NCI-H2081 treated with DMSO at 0.1 percent for 48 hours (cell line): ENCODE results near the gene GNAT2.

Experiments used
- DNase-seq: peaks from one replicate; lab custom pipeline; 2025; lab: John Stamatoyannopoulos, UW

Gene GNAT2

DNA sequence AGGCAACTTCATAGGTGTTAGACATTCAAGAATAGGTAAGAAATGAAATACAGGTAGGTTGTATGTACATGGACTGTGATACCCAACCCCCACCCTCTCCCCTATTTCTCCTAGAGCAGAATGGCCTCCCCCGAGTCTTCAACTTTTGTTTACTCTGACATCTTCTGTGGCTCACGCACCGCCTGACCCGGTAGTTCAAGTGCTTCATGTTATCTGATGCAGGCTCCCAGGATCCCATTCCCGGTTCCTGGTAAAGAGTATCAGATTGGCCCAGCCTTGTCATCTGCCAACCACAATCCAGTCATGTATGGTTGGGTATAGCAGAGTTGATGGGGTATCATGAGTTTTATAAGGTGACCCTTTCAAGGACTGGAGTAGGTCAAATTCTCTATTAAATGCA is 61.9 kb downstream of the GNAT2 start:
- DNase-seq: no peak

DNA sequence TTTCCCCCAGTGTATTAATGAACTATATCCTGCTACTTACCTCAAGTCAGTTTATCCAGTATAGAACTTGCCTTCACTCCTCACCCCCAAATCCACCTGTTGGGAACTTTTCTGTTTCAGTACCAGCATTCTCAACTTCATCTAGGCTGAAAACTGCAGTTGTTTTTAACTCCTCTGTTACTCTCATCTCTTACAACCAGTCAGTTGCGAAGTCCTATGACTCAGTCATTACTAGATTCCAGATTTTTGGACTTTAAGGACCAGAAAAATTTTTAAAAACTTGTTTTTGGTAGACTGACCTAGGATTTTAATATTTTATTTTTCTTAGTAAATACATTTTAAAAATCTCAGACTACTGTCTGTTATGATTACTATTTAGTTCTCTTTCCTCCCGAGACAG is 62.9 kb downstream of the GNAT2 start:
- no peak for DNase-seq
